GM18520 (cell line): Measurements from ENCODE around the gene RAD51B.

Experiments used
- ATAC-seq: cut with Tn5 transposase; IDR thresholded peaks from one replicate; pipeline ENCODE4 v1.9.1; 2021; ENCODE audit not compliant: unreplicated experiment

RAD51B gene

GRCh38 chr14:68619790-68620574, 800.4 kb downstream of the RAD51B start:
- no peak for ATAC-seq

- no peak for ATAC-seq
Measured at GRCh38 chr14:68621400-68622365, 802.1 kb downstream of the RAD51B start.

- no peak for ATAC-seq
Measured at GRCh38 chr14:68622856-68623255, 803.3 kb downstream of the RAD51B start.

- no peak for ATAC-seq
Measured at GRCh38 chr14:68623307-68623706, 803.7 kb downstream of the RAD51B start.

- no peak for ATAC-seq
Measured at GRCh38 chr14:68623826-68624225, 804.2 kb downstream of the RAD51B start.

GRCh38 chr14:68624541-68625220, 805.1 kb downstream of the RAD51B start:
- no peak for ATAC-seq

GRCh38 chr14:68625366-68626090, 805.9 kb downstream of the RAD51B start:
- no peak for ATAC-seq

GRCh38 chr14:68626386-68626785, 806.8 kb downstream of the RAD51B start:
- ATAC-seq: no peak

- ATAC-seq: no peak
Measured at GRCh38 chr14:68627050-68627867, 807.7 kb downstream of the RAD51B start.

GRCh38 chr14:68627868-68628604, 808.5 kb downstream of the RAD51B start:
- ATAC-seq: no peak

GRCh38 chr14:68628605-68629310, 809.2 kb downstream of the RAD51B start:
- no peak for ATAC-seq

GRCh38 chr14:68630081-68630571, 810.5 kb downstream of the RAD51B start:
- no peak for ATAC-seq

- ATAC-seq: no peak
Measured at GRCh38 chr14:68630611-68631393, 811.2 kb downstream of the RAD51B start.

GRCh38 chr14:68631394-68632053, 811.9 kb downstream of the RAD51B start:
- no peak for ATAC-seq

- no peak for ATAC-seq
Measured at GRCh38 chr14:68632054-68632895, 812.7 kb downstream of the RAD51B start.
